Measurements from ENCODE around the gene PRDM16.

PRDM16 gene

GRCh38 chr1:3439346-3440299, 370.6 kb downstream of the PRDM16 start:
- H3K9me2 ChIP-seq (replicated peaks; ENCODE audit: low read depth, low read length), result no peaks in the 10 kb centered on the region
- no peaks in the 10 kb centered on the region for H4K20me1 ChIP-seq (ENCODE audit: insufficient read depth, low read length, poor library complexity, severe bottlenecking)
- no peak overlapping the region for H2AFZ ChIP-seq (ENCODE audit: low read length)
- H3K4me2 ChIP-seq (ENCODE audit: low read depth, low read length, poor library complexity, severe bottlenecking), result no peak overlapping the region
- H3K79me2 ChIP-seq (ENCODE audit: insufficient read depth, low read length), result no peaks in the 10 kb centered on the region
- H3K4me3 ChIP-seq (ENCODE audit: low read length, poor library complexity, severe bottlenecking), result no peak overlapping the region
- H3K9me3 ChIP-seq (ENCODE audit: insufficient read depth, low read depth, low read length), result no peaks in the 10 kb centered on the region
- H3K27me3 ChIP-seq (ENCODE audit: insufficient read depth, low read length, poor library complexity, severe bottlenecking), result no peaks in the 10 kb centered on the region
- H3K9ac ChIP-seq (ENCODE audit: low read depth, low read length, poor library complexity, severe bottlenecking), result no peak overlapping the region
- no peaks in the 10 kb centered on the region for H3K36me3 ChIP-seq (ENCODE audit: insufficient read depth, low read length)
- H3F3A ChIP-seq (ENCODE audit: low read depth), result no peaks in the 10 kb centered on the region
- TF ChIP-seq CTCF (conservative IDR thresholded peaks at IDR 0.05; ENCODE audit: low read length) (no peak), EZH2phosphoT487 (IDR thresholded peaks at IDR 0.05; ENCODE audit: borderline replicate concordance) (no peak)
- no peaks in the 10 kb centered on the region for H3K4me1 ChIP-seq (ENCODE audit: insufficient read depth, low read length, poor library complexity, severe bottlenecking)

GRCh38 chr1:3440300-3440681, 371.3 kb downstream of the PRDM16 start:
- TF ChIP-seq EZH2phosphoT487 (IDR thresholded peaks at IDR 0.05; ENCODE audit: borderline replicate concordance), result no peak
- TF ChIP-seq CTCF (conservative IDR thresholded peaks at IDR 0.05; ENCODE audit: low read length), result no peak
- Histone ChIP-seq H3K4me2 (ENCODE audit: low read depth, low read length, poor library complexity, severe bottlenecking) (no peak overlapping the region), H3F3A (ENCODE audit: low read depth) (no peaks in the 10 kb centered on the region), H2AFZ (ENCODE audit: low read length) (no peak overlapping the region), H3K9me2 (replicated peaks; ENCODE audit: low read depth, low read length) (no peaks in the 10 kb centered on the region), H4K20me1 (ENCODE audit: insufficient read depth, low read length, poor library complexity, severe bottlenecking) (no peaks in the 10 kb centered on the region), H3K79me2 (ENCODE audit: insufficient read depth, low read length) (no peaks in the 10 kb centered on the region), H3K9me3 (ENCODE audit: insufficient read depth, low read depth, low read length) (no peaks in the 10 kb centered on the region), H3K4me3 (ENCODE audit: low read length, poor library complexity, severe bottlenecking) (no peak overlapping the region), H3K9ac (ENCODE audit: low read depth, low read length, poor library complexity, severe bottlenecking) (no peak overlapping the region), H3K27me3 (ENCODE audit: insufficient read depth, low read length, poor library complexity, severe bottlenecking) (no peaks in the 10 kb centered on the region), H3K4me1 (ENCODE audit: insufficient read depth, low read length, poor library complexity, severe bottlenecking) (no peaks in the 10 kb centered on the region), H3K36me3 (ENCODE audit: insufficient read depth, low read length) (no peaks in the 10 kb centered on the region)

GRCh38 chr1:3440711-3441409, 371.9 kb downstream of the PRDM16 start:
- Histone ChIP-seq H2AFZ (ENCODE audit: low read length) (no peak overlapping the region), H3K4me3 (ENCODE audit: low read length, poor library complexity, severe bottlenecking) (no peak overlapping the region), H3K4me2 (ENCODE audit: low read depth, low read length, poor library complexity, severe bottlenecking) (no peak overlapping the region), H3K9me3 (ENCODE audit: insufficient read depth, low read depth, low read length) (no peaks in the 10 kb centered on the region), H3K36me3 (ENCODE audit: insufficient read depth, low read length) (no peaks in the 10 kb centered on the region), H3F3A (ENCODE audit: low read depth) (no peaks in the 10 kb centered on the region), H3K79me2 (ENCODE audit: insufficient read depth, low read length) (no peaks in the 10 kb centered on the region), H3K27me3 (ENCODE audit: insufficient read depth, low read length, poor library complexity, severe bottlenecking) (no peaks in the 10 kb centered on the region), H3K9me2 (replicated peaks; ENCODE audit: low read depth, low read length) (no peaks in the 10 kb centered on the region), H3K4me1 (ENCODE audit: insufficient read depth, low read length, poor library complexity, severe bottlenecking) (no peaks in the 10 kb centered on the region), H4K20me1 (ENCODE audit: insufficient read depth, low read length, poor library complexity, severe bottlenecking) (no peaks in the 10 kb centered on the region), H3K9ac (ENCODE audit: low read depth, low read length, poor library complexity, severe bottlenecking) (no peak overlapping the region)
- TF ChIP-seq CTCF (conservative IDR thresholded peaks at IDR 0.05; ENCODE audit: low read length) (no peak), EZH2phosphoT487 (IDR thresholded peaks at IDR 0.05; ENCODE audit: borderline replicate concordance) (no peak)
